G401 (cell line): ENCODE data around the gene CXCR4. TPM values are rescaled to one million over a fixed set of nuclear protein-coding genes. Genes with fewer than 3 reads are reported as not detected.

ENCODE experiments used
- DNase-seq: peaks from one replicate; pipeline ENCODE4 v3.0.0-alpha.2; 2015; ENCODE audit warnings: low spot score
- in situ Hi-C: cut with HindIII; loops from 2 replicates; pipeline ENCODE4 v1.10.0; 2016; ENCODE audit warnings: low sequenced_read_pairs, mixed read lengths
- total RNA-seq: library from RNA; depleted of rRNA; stranded (reverse); fragments of >200 nt; shearing (Covaris generic); gene quantifications from 2 replicates; pipeline ENCODE4 v1.2.3, GENCODE V29; 2014

Gene CXCR4
- total RNA-seq, 1 experiment from 2014 or later = not detected

GRCh38 chr2:136133176-136133575 lies 15.2 kb upstream of the CXCR4 start:
- in situ Hi-C loops = no loop called here
- DNase-seq = no peak

GRCh38 chr2:136132825-136133155 lies 14.8 kb upstream of the CXCR4 start:
- in situ Hi-C loops = no loop called here
- no peak for DNase-seq

- in situ Hi-C loops = no loop called here
- DNase-seq = no peak
Measured at GRCh38 chr2:136131961-136132824, 14.2 kb upstream of the CXCR4 start.

GRCh38 chr2:136131484-136131960 lies 13.6 kb upstream of the CXCR4 start:
- in situ Hi-C loops = no loop called here
- DNase-seq = no peak

- no peak for DNase-seq
- in situ Hi-C loops = no loop called here
Measured at GRCh38 chr2:136130511-136130910, 12.6 kb upstream of the CXCR4 start.

- in situ Hi-C loops = no loop called here
- no peak for DNase-seq
Measured at GRCh38 chr2:136130045-136130444, 12.1 kb upstream of the CXCR4 start.

GRCh38 chr2:136129601-136130000 lies 11.7 kb upstream of the CXCR4 start:
- DNase-seq = no peak
- in situ Hi-C loops = no loop called here

- in situ Hi-C loops = no loop called here
- DNase-seq = no peak
Measured at GRCh38 chr2:136128905-136129304, 11.0 kb upstream of the CXCR4 start.

- in situ Hi-C loops = no loop called here
Measured at GRCh38 chr2:136128366-136128765, 10.4 kb upstream of the CXCR4 start.

GRCh38 chr2:136127356-136127755 lies 9.4 kb upstream of the CXCR4 start:
- DNase-seq = no peak
- in situ Hi-C loops = no loop called here

More at GRCh38 chr2:136128366-136128765, 10.4 kb upstream of the CXCR4 start:
- DNase-seq = no peak

- no peak for DNase-seq
- in situ Hi-C loops = no loop called here
Measured at GRCh38 chr2:136126421-136126926, 8.5 kb upstream of the CXCR4 start.

- in situ Hi-C loops = no loop called here
- DNase-seq = no peak
Measured at GRCh38 chr2:136126021-136126420, 8.1 kb upstream of the CXCR4 start.

GRCh38 chr2:136125236-136125635 lies 7.3 kb upstream of the CXCR4 start:
- DNase-seq = no peak
- in situ Hi-C loops = no loop called here

GRCh38 chr2:136124805-136125204 lies 6.9 kb upstream of the CXCR4 start:
- in situ Hi-C loops = no loop called here
- DNase-seq = no peak

- DNase-seq = no peak
- in situ Hi-C loops = no loop called here
Measured at GRCh38 chr2:136122661-136123060, 4.7 kb upstream of the CXCR4 start.

GRCh38 chr2:136121204-136121910 lies 3.4 kb upstream of the CXCR4 start:
- DNase-seq = peak; percentile 14
- in situ Hi-C loops = no loop called here

- in situ Hi-C loops = no loop called here
- no peak for DNase-seq
Measured at GRCh38 chr2:136119717-136120675, 2.0 kb upstream of the CXCR4 start.

- no peak for DNase-seq
- in situ Hi-C loops = no loop called here
Measured at GRCh38 chr2:136118819-136119716, 1.1 kb upstream of the CXCR4 start.
